Lower leg skin (tissue), 4 donors: ENCODE results near the gene SEPTIN2. TPM values are rescaled to one million over a fixed set of nuclear protein-coding genes. Genes with fewer than 3 reads are reported as not detected.

Experiments used
- DNase-seq, 2 donors: peaks; one replicate each; pipeline ENCODE4 v3.0.0-alpha.2; 2019; ENCODE audit warnings: low spot score in 2 of 2
- H3K4me3 ChIP-seq: fragments of 200-600 bp; sonication (generic); 2 replicates; pipeline ENCODE4 v1.5.1; 2017; ENCODE audit warnings: mild to moderate bottlenecking, low read depth; ENCODE audit not compliant: poor library complexity, severe bottlenecking
- POLR2A ChIP-seq, 2 donors: fragments of 450-650 bp; IDR thresholded peaks; one replicate each; pipeline ENCODE4 v1.6.1; 2016 to 2017; ENCODE audit warnings: antibody characterized with exemption in 2 of 2, mild to moderate bottlenecking in 1 of 2, moderate library complexity in 1 of 2
- WGBS, 2 donors: methylation state at CpG; one replicate each; pipeline ENCODE4 v1.1.5; 2018; 5-methylcytosine and 5-hydroxymethylcytosine counted together
- intact Hi-C: fragments of 100-400 bp; cut with DNase I; formaldehyde crosslinking; loops from one replicate; pipeline ENCODE4 v1.15.0; 2023; ENCODE audit warnings: low total_unique reads
- total RNA-seq, 4 donors: library from RNA; depleted of rRNA; stranded (reverse); fragments of >200 nt; gene quantifications; one replicate each; pipeline ENCODE4 v1.1.0, GENCODE V29; 2016
- TF ChIP-seq, protein P1 (sequence below), 3 donors: fragments of 450-650 bp; IDR thresholded peaks; one replicate each; pipeline ENCODE4 v1.5.1; 2016; ENCODE audit warnings: antibody characterized with exemption in 3 of 3, mild to moderate bottlenecking in 3 of 3, moderate library complexity in 2 of 3

Gene SEPTIN2
- total RNA-seq, 4 donors from 2014 or later, result 97.3 to 164 (median 124) TPM

DNA sequence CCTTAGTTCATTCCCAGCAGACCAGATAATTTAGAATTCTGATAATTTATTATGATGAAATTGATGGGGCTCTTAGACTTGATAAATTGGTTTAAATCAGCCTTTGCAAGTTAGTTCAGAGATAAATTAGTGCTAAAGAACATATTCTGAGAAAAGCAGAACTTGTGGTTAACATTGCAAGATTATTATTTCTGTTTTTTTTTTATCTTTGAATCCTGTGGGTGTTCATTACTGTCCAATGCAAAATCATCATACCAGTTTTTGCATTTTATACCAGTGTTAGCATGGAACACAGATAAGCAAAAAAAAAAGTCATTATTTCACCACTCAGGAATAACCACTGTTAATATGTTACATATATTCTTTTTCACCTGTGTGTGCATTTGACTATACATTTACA is 9.1 kb downstream of the SEPTIN2 start:
- TF ChIP-seq, protein P1, sequence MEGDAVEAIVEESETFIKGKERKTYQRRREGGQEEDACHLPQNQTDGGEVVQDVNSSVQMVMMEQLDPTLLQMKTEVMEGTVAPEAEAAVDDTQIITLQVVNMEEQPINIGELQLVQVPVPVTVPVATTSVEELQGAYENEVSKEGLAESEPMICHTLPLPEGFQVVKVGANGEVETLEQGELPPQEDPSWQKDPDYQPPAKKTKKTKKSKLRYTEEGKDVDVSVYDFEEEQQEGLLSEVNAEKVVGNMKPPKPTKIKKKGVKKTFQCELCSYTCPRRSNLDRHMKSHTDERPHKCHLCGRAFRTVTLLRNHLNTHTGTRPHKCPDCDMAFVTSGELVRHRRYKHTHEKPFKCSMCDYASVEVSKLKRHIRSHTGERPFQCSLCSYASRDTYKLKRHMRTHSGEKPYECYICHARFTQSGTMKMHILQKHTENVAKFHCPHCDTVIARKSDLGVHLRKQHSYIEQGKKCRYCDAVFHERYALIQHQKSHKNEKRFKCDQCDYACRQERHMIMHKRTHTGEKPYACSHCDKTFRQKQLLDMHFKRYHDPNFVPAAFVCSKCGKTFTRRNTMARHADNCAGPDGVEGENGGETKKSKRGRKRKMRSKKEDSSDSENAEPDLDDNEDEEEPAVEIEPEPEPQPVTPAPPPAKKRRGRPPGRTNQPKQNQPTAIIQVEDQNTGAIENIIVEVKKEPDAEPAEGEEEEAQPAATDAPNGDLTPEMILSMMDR (IDR thresholded peaks at IDR 0.05), result no peak
- TF ChIP-seq POLR2A (IDR thresholded peaks at IDR 0.05), result no peak
- intact Hi-C loops, result no loop called here
- H3K4me3 ChIP-seq, result no peak overlapping the region
- no peak for DNase-seq

DNA sequence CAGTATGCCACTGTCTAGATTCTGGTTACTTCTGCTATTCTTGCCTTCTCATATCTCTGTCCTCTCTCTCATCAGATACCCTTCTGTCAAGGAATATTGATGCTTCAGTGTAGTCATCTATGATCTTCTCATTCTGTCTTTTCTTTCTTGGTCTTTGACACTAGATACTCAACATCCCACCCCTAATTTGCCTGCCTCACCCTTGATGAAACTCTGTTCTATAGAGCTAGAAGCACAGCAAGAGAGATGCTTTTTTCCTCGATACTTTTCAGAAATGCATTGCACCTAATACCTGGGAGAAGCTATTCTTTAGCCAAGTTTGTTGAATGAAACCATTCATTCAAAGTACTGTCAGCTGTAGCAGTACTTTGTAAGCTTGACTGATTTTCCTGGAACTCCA is 9.5 kb downstream of the SEPTIN2 start:
- no peak overlapping the region for H3K4me3 ChIP-seq
- 86 to 96% methylated on average over 1 of the region's 1 CpG for WGBS, 2 donors
- TF ChIP-seq, protein P1 (IDR thresholded peaks at IDR 0.05), result no peak
- no peak for TF ChIP-seq POLR2A (IDR thresholded peaks at IDR 0.05)
- no peak for DNase-seq
- intact Hi-C loops, result no loop called here

DNA sequence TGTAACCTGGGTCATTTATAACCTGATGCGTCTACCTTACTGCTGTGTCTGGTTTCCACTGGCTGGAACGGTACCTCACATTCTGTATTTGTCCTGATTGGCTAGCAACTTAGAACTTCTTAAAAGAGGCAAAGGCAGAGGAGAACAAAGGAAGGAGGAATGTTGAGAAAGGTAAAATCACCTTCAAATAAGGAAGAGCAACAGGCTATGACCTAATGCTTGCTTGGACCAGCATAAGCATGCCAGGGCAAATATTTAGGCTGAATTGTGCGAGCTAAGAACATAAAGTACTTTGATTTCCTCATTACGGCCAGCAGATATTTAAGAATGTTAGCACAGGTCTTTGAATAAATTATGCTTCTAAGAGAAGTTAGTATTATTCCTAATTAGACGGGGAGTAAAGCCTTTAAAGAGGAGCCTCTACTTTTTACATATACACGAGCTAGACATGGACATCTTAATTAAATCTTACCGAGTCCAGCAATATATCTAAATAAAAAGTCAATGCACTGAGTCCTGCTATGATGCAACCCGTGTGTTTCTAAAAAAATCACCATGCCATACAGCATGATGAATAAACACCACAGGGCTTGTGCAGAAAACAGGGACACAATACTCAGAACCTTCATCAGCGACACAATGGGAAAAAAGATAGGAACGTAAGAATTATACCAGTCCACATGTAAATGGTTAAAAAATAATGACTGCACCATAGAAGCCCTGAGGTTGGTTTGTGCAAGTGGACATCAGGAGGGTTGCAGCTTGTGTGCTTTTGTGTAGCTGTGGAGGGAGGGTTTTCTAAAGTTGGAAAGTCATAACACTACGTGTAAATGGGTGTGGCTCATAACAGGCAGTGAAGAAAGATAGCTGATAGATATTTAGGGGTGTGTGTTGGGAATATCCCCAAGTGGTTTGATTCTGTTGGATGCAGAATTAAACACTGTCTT is 14.2 kb downstream of the SEPTIN2 start:
- TF ChIP-seq, protein P1 (IDR thresholded peaks at IDR 0.05), result no peak
- TF ChIP-seq POLR2A (IDR thresholded peaks at IDR 0.05), result no peak
- H3K4me3 ChIP-seq, result no peak overlapping the region
- intact Hi-C loops, result no loop called here
- 63 to 74% methylated on average over 11 of the region's 11 CpGs for WGBS, 2 donors
- no peak for DNase-seq

DNA sequence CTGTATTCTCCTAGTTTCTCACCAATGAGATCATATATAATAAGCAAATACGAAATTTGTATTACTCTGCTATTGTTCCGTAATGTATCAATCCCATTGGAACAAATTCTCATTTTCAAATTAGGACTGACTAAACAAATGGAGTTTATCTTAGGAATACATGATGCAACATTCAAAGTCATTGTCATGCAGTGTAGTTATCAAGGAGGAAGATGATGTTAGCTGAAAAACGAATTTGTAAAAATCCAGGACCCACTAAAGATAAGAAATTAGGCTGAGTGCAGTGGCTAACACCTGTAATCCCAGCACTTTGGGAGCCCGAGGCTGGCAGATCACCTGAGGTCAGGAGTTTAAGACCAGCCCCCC is 14.9 kb downstream of the SEPTIN2 start:
- WGBS, 2 donors, result 89 to 91% methylated on average over 4 of the region's 4 CpGs
- DNase-seq, result no peak
- TF ChIP-seq, protein P1 (IDR thresholded peaks at IDR 0.05), result no peak
- no peak for TF ChIP-seq POLR2A (IDR thresholded peaks at IDR 0.05)
- intact Hi-C loops, result no loop called here
- no peak overlapping the region for H3K4me3 ChIP-seq

DNA sequence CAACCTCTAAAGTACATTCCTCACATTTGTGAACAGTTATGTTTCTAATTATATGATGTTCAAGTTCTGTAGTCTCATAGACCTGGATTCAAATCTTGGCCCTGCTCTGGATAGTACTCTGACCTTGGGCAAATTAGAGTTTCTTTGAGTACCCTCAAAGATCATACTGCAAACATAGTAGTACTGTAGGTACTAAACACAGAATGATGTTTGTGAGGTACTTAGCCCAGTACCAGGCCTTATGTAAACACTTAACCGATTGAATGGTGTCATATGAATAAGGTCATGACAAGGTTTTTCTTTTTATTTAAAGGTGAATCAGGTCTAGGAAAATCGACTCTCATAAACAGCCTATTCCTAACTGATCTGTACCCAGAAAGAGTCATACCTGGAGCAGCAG is 19.1 kb downstream of the SEPTIN2 start:
- DNase-seq, result no peak
- no peak overlapping the region for H3K4me3 ChIP-seq
- WGBS, 2 donors, result 79 to 95% methylated on average over 2 of the region's 2 CpGs
- TF ChIP-seq, protein P1 (IDR thresholded peaks at IDR 0.05), result no peak
- TF ChIP-seq POLR2A (IDR thresholded peaks at IDR 0.05), result no peak
- intact Hi-C loops, result no loop called here
